Measurements from ENCODE around the gene ATXN1.

ATXN1 gene

DNA sequence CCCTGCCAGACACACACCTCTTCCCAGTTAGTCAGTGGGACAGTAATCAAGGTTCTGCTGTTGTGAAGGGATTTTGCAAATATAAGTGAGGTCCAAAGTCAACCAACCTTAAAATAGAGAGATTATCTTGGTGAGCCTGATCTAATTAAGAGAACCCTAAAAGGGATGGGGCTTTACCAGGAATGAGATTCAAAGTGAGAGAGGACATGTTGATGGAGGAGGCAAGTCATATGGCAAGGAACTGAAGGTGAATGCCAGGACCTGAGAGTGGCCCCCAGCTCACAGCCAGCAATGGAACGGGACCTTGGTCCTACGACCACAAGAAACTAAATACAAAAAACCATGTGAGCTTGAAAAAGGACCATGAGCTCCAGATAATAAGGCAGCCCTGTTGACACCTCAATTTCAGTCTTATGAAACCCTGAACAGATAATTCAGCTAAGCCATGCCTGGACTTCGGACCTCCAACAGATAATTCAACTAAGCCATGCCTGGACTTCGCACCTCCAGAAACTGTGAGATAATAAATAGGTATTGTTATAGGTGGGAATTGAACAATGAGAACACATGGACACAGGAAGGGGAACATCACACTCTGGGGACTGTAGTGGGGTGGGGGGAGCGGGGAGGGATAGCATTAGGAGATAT lies 269.5 kb downstream of the ATXN1 start:
- H3K4me2 ChIP-seq, result no peak overlapping the region

DNA sequence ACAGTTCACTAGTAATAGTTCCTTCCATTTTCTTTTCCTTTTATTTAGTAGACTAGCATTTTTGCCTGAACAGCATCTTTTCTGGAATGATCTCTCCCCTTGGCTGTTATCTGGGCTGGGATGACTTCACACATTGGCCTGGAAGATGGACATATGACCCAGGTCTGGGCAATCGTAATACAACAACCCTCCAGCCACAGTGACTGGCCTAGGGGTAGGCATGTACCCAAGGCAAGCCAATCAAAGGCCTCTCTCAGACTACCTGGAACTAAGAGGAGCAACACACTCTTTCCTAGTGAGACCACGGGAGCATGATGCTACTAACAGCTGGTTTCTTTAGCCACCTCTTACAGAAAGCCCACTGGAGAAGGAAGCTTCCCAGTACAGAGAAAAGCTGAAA lies 270.6 kb downstream of the ATXN1 start:
- no peak overlapping the region for H2AFZ ChIP-seq (ENCODE audit: low read depth)
- H3K4me1 ChIP-seq (ENCODE audit: low read depth, poor library complexity, severe bottlenecking), result peaks cover 78% of the 10 kb centered on the region
- H3K4me2 ChIP-seq, result peak overlapping the region; percentile 70; the same call in 1 of the 2 replicates
- H3K4me3 ChIP-seq (IDR thresholded peaks at IDR 0.05; ENCODE audit: insufficient read depth, low read depth, low read length), result no peak overlapping the region
- TF ChIP-seq, protein P1, sequence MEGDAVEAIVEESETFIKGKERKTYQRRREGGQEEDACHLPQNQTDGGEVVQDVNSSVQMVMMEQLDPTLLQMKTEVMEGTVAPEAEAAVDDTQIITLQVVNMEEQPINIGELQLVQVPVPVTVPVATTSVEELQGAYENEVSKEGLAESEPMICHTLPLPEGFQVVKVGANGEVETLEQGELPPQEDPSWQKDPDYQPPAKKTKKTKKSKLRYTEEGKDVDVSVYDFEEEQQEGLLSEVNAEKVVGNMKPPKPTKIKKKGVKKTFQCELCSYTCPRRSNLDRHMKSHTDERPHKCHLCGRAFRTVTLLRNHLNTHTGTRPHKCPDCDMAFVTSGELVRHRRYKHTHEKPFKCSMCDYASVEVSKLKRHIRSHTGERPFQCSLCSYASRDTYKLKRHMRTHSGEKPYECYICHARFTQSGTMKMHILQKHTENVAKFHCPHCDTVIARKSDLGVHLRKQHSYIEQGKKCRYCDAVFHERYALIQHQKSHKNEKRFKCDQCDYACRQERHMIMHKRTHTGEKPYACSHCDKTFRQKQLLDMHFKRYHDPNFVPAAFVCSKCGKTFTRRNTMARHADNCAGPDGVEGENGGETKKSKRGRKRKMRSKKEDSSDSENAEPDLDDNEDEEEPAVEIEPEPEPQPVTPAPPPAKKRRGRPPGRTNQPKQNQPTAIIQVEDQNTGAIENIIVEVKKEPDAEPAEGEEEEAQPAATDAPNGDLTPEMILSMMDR (conservative IDR thresholded peaks at IDR 0.05; ENCODE audit: low read depth, low read length), result no peak
- no peak overlapping the region for H3K27ac ChIP-seq
- H3K36me3 ChIP-seq (ENCODE audit: insufficient read depth), result no peaks in the 10 kb centered on the region
- peaks cover 21% of the 10 kb centered on the region; the same call in 1 of the 2 replicates for H3K79me2 ChIP-seq (ENCODE audit: insufficient read depth, low read depth)
- no peaks in the 10 kb centered on the region for H4K20me1 ChIP-seq (ENCODE audit: insufficient read depth)
- no peak overlapping the region for H3K9ac ChIP-seq
- no peaks in the 10 kb centered on the region for H3K27me3 ChIP-seq (ENCODE audit: insufficient read depth, low read depth)

More for the DNA sequence above, 269.5 kb downstream of the ATXN1 start:
- Histone ChIP-seq H3K4me1 (ENCODE audit: low read depth, poor library complexity, severe bottlenecking) (peaks cover 78% of the 10 kb centered on the region), H3K9ac (no peak overlapping the region), H3K36me3 (ENCODE audit: insufficient read depth) (no peaks in the 10 kb centered on the region), H3K79me2 (ENCODE audit: insufficient read depth, low read depth) (peaks cover 14% of the 10 kb centered on the region; the same call in 1 of the 2 replicates), H3K4me3 (IDR thresholded peaks at IDR 0.05; ENCODE audit: insufficient read depth, low read depth, low read length) (no peak overlapping the region), H3K27ac (no peak overlapping the region), H4K20me1 (ENCODE audit: insufficient read depth) (no peaks in the 10 kb centered on the region), H2AFZ (ENCODE audit: low read depth) (no peak overlapping the region), H3K27me3 (ENCODE audit: insufficient read depth, low read depth) (no peaks in the 10 kb centered on the region)
- TF ChIP-seq, protein P1 (conservative IDR thresholded peaks at IDR 0.05; ENCODE audit: low read depth, low read length), result no peak

DNA sequence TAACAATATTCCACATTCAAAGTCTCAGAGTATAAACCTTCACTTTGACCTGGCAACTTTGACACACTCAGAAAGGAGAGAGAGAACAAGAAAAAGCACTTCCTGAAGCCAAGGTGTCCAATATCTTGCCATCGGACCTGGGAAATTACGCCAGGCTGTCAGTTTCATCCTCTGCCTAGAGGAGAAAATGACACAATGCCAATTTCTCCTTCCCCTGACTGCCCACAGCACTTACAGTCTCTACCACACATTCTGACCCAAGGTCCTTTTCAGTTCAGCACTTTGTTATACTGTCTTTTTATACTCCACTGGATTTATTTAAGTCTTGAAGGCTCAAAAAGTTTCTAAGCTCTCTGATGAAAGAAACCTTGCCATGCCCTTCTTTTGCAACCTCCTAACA lies 272.4 kb downstream of the ATXN1 start:
- Histone ChIP-seq H3K79me2 (ENCODE audit: insufficient read depth, low read depth) (peaks cover 21% of the 10 kb centered on the region; the same call in 1 of the 2 replicates), H3K4me1 (ENCODE audit: low read depth, poor library complexity, severe bottlenecking) (peaks cover 78% of the 10 kb centered on the region), H4K20me1 (ENCODE audit: insufficient read depth) (no peaks in the 10 kb centered on the region), H3K4me3 (IDR thresholded peaks at IDR 0.05; ENCODE audit: insufficient read depth, low read depth, low read length) (no peak overlapping the region), H3K4me2 (peak overlapping the region; percentile 70), H3K9ac (peak overlapping the region; percentile 26; the same call in 1 of the 2 replicates), H3K36me3 (ENCODE audit: insufficient read depth) (no peaks in the 10 kb centered on the region), H3K27ac (peak overlapping the region; percentile 76), H3K27me3 (ENCODE audit: insufficient read depth, low read depth) (no peaks in the 10 kb centered on the region), H2AFZ (ENCODE audit: low read depth) (no peak overlapping the region)
- TF ChIP-seq, protein P1 (conservative IDR thresholded peaks at IDR 0.05; ENCODE audit: low read depth, low read length), result no peak

DNA sequence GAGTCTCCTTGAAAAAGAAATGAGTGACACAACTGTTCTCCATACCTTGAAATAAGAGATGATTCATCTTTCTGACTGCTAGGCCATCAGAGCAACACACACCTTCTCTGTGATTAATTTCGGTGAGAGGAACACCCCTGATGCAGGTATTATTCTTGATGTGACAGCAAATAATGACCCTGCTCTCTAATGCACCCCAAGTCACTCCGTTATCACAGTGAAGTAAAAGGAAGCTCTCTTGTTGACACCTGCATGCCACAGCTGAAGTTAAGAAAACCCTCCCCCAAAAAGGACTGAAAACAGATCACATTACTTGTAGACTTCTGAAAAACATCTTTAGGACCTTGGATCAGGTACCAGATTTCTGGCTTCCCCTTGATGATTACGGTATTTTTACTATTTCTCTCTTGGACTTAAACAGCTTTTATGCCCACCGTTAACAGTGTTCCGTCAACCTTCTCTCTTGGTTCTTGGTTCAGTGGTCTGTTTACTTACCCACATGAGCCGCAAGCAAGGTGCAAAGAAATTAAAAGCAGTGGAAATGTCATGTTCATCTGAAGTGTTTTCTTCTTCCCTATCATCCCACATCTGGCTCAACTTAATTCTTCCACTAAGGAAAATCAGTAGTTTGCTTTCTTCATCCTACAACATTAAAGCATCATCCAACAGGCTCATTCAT lies 273.1 kb downstream of the ATXN1 start:
- peak overlapping the region; percentile 29; the same call in 1 of the 2 replicates for H2AFZ ChIP-seq (ENCODE audit: low read depth)
- H3K36me3 ChIP-seq (ENCODE audit: insufficient read depth), result no peaks in the 10 kb centered on the region
- H3K9ac ChIP-seq, result peak overlapping the region; percentile 26; the same call in 1 of the 2 replicates
- no peaks in the 10 kb centered on the region for H4K20me1 ChIP-seq (ENCODE audit: insufficient read depth)
- peaks cover 21% of the 10 kb centered on the region; the same call in 1 of the 2 replicates for H3K79me2 ChIP-seq (ENCODE audit: insufficient read depth, low read depth)
- H3K27ac ChIP-seq, result peak overlapping the region; percentile 76
- H3K4me3 ChIP-seq (IDR thresholded peaks at IDR 0.05; ENCODE audit: insufficient read depth, low read depth, low read length), result no peak overlapping the region
- H3K27me3 ChIP-seq (ENCODE audit: insufficient read depth, low read depth), result no peaks in the 10 kb centered on the region
- TF ChIP-seq, protein P1 (conservative IDR thresholded peaks at IDR 0.05; ENCODE audit: low read depth, low read length), result no peak
- peak overlapping the region; percentile 70 for H3K4me2 ChIP-seq
- peaks cover 78% of the 10 kb centered on the region for H3K4me1 ChIP-seq (ENCODE audit: low read depth, poor library complexity, severe bottlenecking)

Measured in KMS-11 (cell line).